ENCODE measurements around the gene ANO2. TPM values are rescaled to one million over a fixed set of nuclear protein-coding genes. Genes with fewer than 3 reads are reported as not detected.
A peak's percentile ranks its signal among the peaks of the same experiment; 100 is the strongest.

ANO2 gene
- not detected in 2 replicates for total RNA-seq (2014; rRNA removed; shearing (Covaris generic); ENCODE audit: low replicate concordance)

GRCh38 chr12:5945071-5946008 lies at the start of gene ANO2:
ANO2 (minus strand) TSS chr12:5945259; CDS start chr12:5945217, 42 bp downstream.
- DNase-seq = peak; percentile 15
- no peak within 1 kb of the TSS for H3K4me2 ChIP-seq (ENCODE audit: low read depth, low read length, poor library complexity, severe bottlenecking)
- no peaks in the 10 kb centered on the region for H3K4me1 ChIP-seq (ENCODE audit: low read length)
- H3K27ac ChIP-seq (ENCODE audit: low read length) = no peak within 1 kb of the TSS
- H3K27me3 ChIP-seq (ENCODE audit: low read length) = no peaks in the 10 kb centered on the region
- H3K79me2 ChIP-seq (ENCODE audit: low read length) = no peaks in the 10 kb centered on the region
- no peak within 1 kb of the TSS for H2AFZ ChIP-seq (ENCODE audit: low read length)
- no peak within 1 kb of the TSS for H3K9ac ChIP-seq (ENCODE audit: low read length)
- no peaks in the 10 kb centered on the region for H3K9me2 ChIP-seq (replicated peaks; ENCODE audit: insufficient read depth, low read length)
- H3K4me3 ChIP-seq (ENCODE audit: low read length) = no peak within 1 kb of the TSS
- H4K20me1 ChIP-seq (ENCODE audit: insufficient read depth, low read depth, low read length) = no peaks in the 10 kb centered on the region
- no peaks in the 10 kb centered on the region for H3K36me3 ChIP-seq (ENCODE audit: insufficient read depth, low read length)
- H3K9me3 ChIP-seq (ENCODE audit: low read length) = no peaks in the 10 kb centered on the region

- Histone ChIP-seq H3K4me1 (ENCODE audit: low read length) (peaks cover 6% of the 10 kb centered on the region), H3K4me3 (ENCODE audit: low read length) (no peak overlapping the region), H3K9me2 (replicated peaks; ENCODE audit: insufficient read depth, low read length) (no peaks in the 10 kb centered on the region), H3K4me2 (ENCODE audit: low read depth, low read length, poor library complexity, severe bottlenecking) (no peak overlapping the region), H4K20me1 (ENCODE audit: insufficient read depth, low read depth, low read length) (no peaks in the 10 kb centered on the region), H3K27me3 (ENCODE audit: low read length) (no peaks in the 10 kb centered on the region), H3K36me3 (ENCODE audit: insufficient read depth, low read length) (no peaks in the 10 kb centered on the region), H3K27ac (ENCODE audit: low read length) (no peak overlapping the region), H3K9ac (ENCODE audit: low read length) (no peak overlapping the region), H3K9me3 (ENCODE audit: low read length) (no peaks in the 10 kb centered on the region), H2AFZ (ENCODE audit: low read length) (no peak overlapping the region), H3K79me2 (ENCODE audit: low read length) (no peaks in the 10 kb centered on the region)
- DNase-seq = no peak
Observed at GRCh38 chr12:5989621-5990020, 44.6 kb upstream of the ANO2 start.

DNA sequence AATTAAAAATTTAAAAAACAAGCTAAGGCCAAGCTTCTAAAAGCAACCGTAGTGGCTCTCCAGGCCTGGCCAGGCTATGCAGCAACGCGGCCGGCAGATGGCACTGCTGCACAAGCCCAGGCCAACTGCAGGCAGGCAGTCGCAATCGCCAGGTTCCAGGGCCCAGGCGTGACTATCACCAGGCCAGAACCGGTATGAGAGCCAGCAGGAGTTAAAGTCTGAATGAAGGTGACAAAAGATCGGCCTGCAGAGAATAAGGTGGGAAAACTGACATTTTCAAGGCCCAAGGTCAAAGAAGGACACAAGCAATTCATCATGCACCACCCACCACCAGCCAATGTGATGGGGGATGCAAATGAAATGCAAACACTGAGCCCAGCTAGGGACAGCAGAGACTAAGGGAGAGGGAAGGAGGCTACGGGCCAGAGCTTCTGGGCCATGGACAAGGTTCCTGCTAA lies 43.6 kb upstream of the ANO2 start:
- Histone ChIP-seq H3K9me2 (replicated peaks; ENCODE audit: insufficient read depth, low read length) (no peaks in the 10 kb centered on the region), H3K27ac (ENCODE audit: low read length) (no peak overlapping the region), H3K9ac (ENCODE audit: low read length) (no peak overlapping the region), H4K20me1 (ENCODE audit: insufficient read depth, low read depth, low read length) (no peaks in the 10 kb centered on the region), H3K4me1 (ENCODE audit: low read length) (peaks cover 6% of the 10 kb centered on the region), H2AFZ (ENCODE audit: low read length) (no peak overlapping the region), H3K9me3 (ENCODE audit: low read length) (no peaks in the 10 kb centered on the region), H3K36me3 (ENCODE audit: insufficient read depth, low read length) (no peaks in the 10 kb centered on the region), H3K27me3 (ENCODE audit: low read length) (no peaks in the 10 kb centered on the region), H3K4me2 (ENCODE audit: low read depth, low read length, poor library complexity, severe bottlenecking) (no peak overlapping the region), H3K4me3 (ENCODE audit: low read length) (no peak overlapping the region), H3K79me2 (ENCODE audit: low read length) (no peaks in the 10 kb centered on the region)
- peak; percentile 88 for DNase-seq

DNA sequence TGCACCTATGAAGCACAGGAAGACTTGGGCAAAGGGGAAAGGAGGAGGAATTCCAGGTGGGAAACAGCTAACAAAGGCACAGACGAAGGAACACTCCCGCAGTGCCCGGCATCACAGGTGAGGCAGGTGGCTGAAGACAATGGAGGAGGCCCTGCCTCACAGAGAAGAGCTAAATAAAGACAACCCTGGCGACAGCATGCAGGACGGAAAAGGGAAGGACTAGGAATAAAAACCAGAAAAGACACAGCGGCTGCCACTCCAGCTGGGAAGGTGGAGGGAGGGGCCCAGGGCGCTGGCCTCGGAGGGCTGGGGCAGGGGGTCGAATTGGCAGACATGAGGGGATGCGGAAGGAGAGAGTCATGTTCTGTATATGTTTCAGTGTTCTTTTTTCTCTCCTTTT lies 43.0 kb upstream of the ANO2 start:
- H3K9ac ChIP-seq (ENCODE audit: low read length) = no peak overlapping the region
- H3K9me3 ChIP-seq (ENCODE audit: low read length) = no peaks in the 10 kb centered on the region
- H4K20me1 ChIP-seq (ENCODE audit: insufficient read depth, low read depth, low read length) = no peaks in the 10 kb centered on the region
- H3K36me3 ChIP-seq (ENCODE audit: insufficient read depth, low read length) = no peaks in the 10 kb centered on the region
- H3K4me2 ChIP-seq (ENCODE audit: low read depth, low read length, poor library complexity, severe bottlenecking) = no peak overlapping the region
- no peak for DNase-seq
- no peak overlapping the region for H2AFZ ChIP-seq (ENCODE audit: low read length)
- H3K27ac ChIP-seq (ENCODE audit: low read length) = no peak overlapping the region
- no peaks in the 10 kb centered on the region for H3K27me3 ChIP-seq (ENCODE audit: low read length)
- H3K4me3 ChIP-seq (ENCODE audit: low read length) = no peak overlapping the region
- peaks cover 6% of the 10 kb centered on the region for H3K4me1 ChIP-seq (ENCODE audit: low read length)
- no peaks in the 10 kb centered on the region for H3K9me2 ChIP-seq (replicated peaks; ENCODE audit: insufficient read depth, low read length)
- H3K79me2 ChIP-seq (ENCODE audit: low read length) = no peaks in the 10 kb centered on the region

DNA sequence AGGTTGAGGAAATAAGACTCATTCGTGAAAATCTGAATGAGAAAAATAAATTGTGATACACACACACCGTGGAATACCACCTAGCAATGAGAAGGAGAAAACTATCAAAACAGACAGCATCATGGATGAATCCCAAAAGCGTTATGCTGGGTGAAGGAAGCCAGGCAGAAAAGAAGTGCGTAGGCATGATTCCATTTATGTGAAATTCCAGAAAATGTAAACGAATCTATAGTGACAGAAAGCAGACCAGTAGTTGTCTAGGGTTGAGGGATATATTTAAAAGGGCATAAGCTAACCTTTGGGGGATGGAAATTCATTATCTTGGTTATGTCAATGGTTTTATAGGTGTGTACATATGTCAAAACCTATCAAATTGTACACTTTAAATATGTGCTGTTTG lies 42.5 kb upstream of the ANO2 start:
- H3K36me3 ChIP-seq (ENCODE audit: insufficient read depth, low read length) = no peaks in the 10 kb centered on the region
- no peaks in the 10 kb centered on the region for H3K9me3 ChIP-seq (ENCODE audit: low read length)
- DNase-seq = no peak
- no peaks in the 10 kb centered on the region for H3K79me2 ChIP-seq (ENCODE audit: low read length)
- no peaks in the 10 kb centered on the region for H3K27me3 ChIP-seq (ENCODE audit: low read length)
- no peaks in the 10 kb centered on the region for H4K20me1 ChIP-seq (ENCODE audit: insufficient read depth, low read depth, low read length)
- no peak overlapping the region for H2AFZ ChIP-seq (ENCODE audit: low read length)
- H3K9me2 ChIP-seq (replicated peaks; ENCODE audit: insufficient read depth, low read length) = no peaks in the 10 kb centered on the region
- peaks cover 6% of the 10 kb centered on the region for H3K4me1 ChIP-seq (ENCODE audit: low read length)
- no peak overlapping the region for H3K27ac ChIP-seq (ENCODE audit: low read length)
- no peak overlapping the region for H3K4me3 ChIP-seq (ENCODE audit: low read length)
- no peak overlapping the region for H3K4me2 ChIP-seq (ENCODE audit: low read depth, low read length, poor library complexity, severe bottlenecking)
- no peak overlapping the region for H3K9ac ChIP-seq (ENCODE audit: low read length)

GRCh38 chr12:5985471-5985870 lies 40.4 kb upstream of the ANO2 start:
- Histone ChIP-seq H4K20me1 (ENCODE audit: insufficient read depth, low read depth, low read length) (no peaks in the 10 kb centered on the region), H3K27ac (ENCODE audit: low read length) (no peak overlapping the region), H3K9me2 (replicated peaks; ENCODE audit: insufficient read depth, low read length) (no peaks in the 10 kb centered on the region), H3K79me2 (ENCODE audit: low read length) (no peaks in the 10 kb centered on the region), H3K4me1 (ENCODE audit: low read length) (peaks cover 6% of the 10 kb centered on the region), H2AFZ (ENCODE audit: low read length) (no peak overlapping the region), H3K4me2 (ENCODE audit: low read depth, low read length, poor library complexity, severe bottlenecking) (no peak overlapping the region), H3K27me3 (ENCODE audit: low read length) (no peaks in the 10 kb centered on the region), H3K36me3 (ENCODE audit: insufficient read depth, low read length) (no peaks in the 10 kb centered on the region), H3K9me3 (ENCODE audit: low read length) (no peaks in the 10 kb centered on the region), H3K9ac (ENCODE audit: low read length) (no peak overlapping the region), H3K4me3 (ENCODE audit: low read length) (no peak overlapping the region)
- no peak for DNase-seq

DNA sequence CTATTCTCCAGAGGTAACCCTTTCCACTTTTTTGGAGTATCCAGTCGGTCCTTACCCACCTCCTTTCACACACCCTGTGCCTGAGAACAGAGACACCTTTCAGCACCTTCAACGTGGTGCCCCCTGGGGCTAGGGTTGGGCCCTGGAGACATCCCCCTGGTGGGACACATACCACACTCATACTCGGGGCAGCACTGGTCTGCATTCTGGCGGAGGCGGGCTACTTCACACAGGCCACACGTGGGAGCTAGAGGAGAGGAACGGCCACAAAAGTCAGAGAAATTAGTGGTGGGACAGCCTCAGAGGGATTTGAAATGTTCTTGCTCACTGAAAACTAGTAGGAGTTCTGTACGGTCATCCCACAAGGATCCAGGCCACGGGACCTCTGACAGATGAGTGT lies 39.8 kb upstream of the ANO2 start:
- H3K4me3 ChIP-seq (ENCODE audit: low read length) = no peak overlapping the region
- no peak overlapping the region for H3K9ac ChIP-seq (ENCODE audit: low read length)
- no peaks in the 10 kb centered on the region for H3K9me2 ChIP-seq (replicated peaks; ENCODE audit: insufficient read depth, low read length)
- no peaks in the 10 kb centered on the region for H4K20me1 ChIP-seq (ENCODE audit: insufficient read depth, low read depth, low read length)
- no peaks in the 10 kb centered on the region for H3K27me3 ChIP-seq (ENCODE audit: low read length)
- H3K4me2 ChIP-seq (ENCODE audit: low read depth, low read length, poor library complexity, severe bottlenecking) = no peak overlapping the region
- H3K4me1 ChIP-seq (ENCODE audit: low read length) = peaks cover 6% of the 10 kb centered on the region
- no peaks in the 10 kb centered on the region for H3K36me3 ChIP-seq (ENCODE audit: insufficient read depth, low read length)
- no peak for DNase-seq
- no peaks in the 10 kb centered on the region for H3K9me3 ChIP-seq (ENCODE audit: low read length)
- H2AFZ ChIP-seq (ENCODE audit: low read length) = no peak overlapping the region
- no peaks in the 10 kb centered on the region for H3K79me2 ChIP-seq (ENCODE audit: low read length)
- no peak overlapping the region for H3K27ac ChIP-seq (ENCODE audit: low read length)

DNA sequence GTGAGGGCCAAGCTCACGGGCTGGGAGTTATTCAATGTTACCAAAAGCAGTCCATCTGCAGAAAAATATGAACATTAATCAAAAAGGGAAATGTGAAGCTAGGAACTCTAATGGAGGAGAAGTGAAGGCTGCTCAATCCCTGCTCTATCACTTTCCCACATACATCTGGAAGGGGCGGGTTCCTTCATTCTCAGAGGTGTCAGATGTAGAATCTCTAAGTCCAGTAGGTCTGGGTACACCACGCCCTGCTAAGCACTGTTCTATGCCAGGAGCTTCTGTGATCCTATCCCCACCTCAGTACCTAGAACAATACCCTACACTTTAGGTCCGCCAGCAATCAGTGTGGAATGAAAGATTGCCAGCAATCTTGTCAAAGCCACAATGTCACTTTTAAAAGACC lies 37.0 kb upstream of the ANO2 start:
- no peak overlapping the region for H2AFZ ChIP-seq (ENCODE audit: low read length)

More for the DNA sequence above, 37.0 kb upstream of the ANO2 start:
- Histone ChIP-seq H3K9ac (ENCODE audit: low read length) (no peak overlapping the region), H4K20me1 (ENCODE audit: insufficient read depth, low read depth, low read length) (no peaks in the 10 kb centered on the region), H3K36me3 (ENCODE audit: insufficient read depth, low read length) (no peaks in the 10 kb centered on the region), H3K9me2 (replicated peaks; ENCODE audit: insufficient read depth, low read length) (no peaks in the 10 kb centered on the region), H3K27me3 (ENCODE audit: low read length) (no peaks in the 10 kb centered on the region), H3K9me3 (ENCODE audit: low read length) (no peaks in the 10 kb centered on the region), H3K4me1 (ENCODE audit: low read length) (no peaks in the 10 kb centered on the region), H3K27ac (ENCODE audit: low read length) (no peak overlapping the region), H3K4me2 (ENCODE audit: low read depth, low read length, poor library complexity, severe bottlenecking) (no peak overlapping the region), H3K79me2 (ENCODE audit: low read length) (no peaks in the 10 kb centered on the region), H3K4me3 (ENCODE audit: low read length) (no peak overlapping the region)
- no peak for DNase-seq
